Measurements from ENCODE around the gene UBE2F.
A peak's percentile ranks its signal among the peaks of the same experiment; 100 is the strongest.

The UBE2F gene

GRCh38 chr2:237966565-237967462, at the start of gene UBE2F:
Gene UBE2F (plus strand): TSS chr2:237967014. CDS start chr2:237973108, 6,094 bp downstream.
- H3K27me3 Mint-ChIP-seq = no peaks in the 10 kb centered on the region
- H3K4me1 Mint-ChIP-seq (ENCODE audit: low read depth) = peaks cover 54% of the 10 kb centered on the region
- H3K36me3 Mint-ChIP-seq (ENCODE audit: low read depth) = peaks cover 55% of the 10 kb centered on the region
- peak within 1 kb of the TSS; percentile 94 for H3K27ac Mint-ChIP-seq
- peaks cover 23% of the 10 kb centered on the region for H3K9me3 Mint-ChIP-seq
- intact Hi-C loops (cut with micrococcal nuclease) = loop anchor here (5.0 kb wide), 2 partner anchors 35 to 100 kb away; no protein-coding TSS in a partner anchor
- H3K4me3 Mint-ChIP-seq = peak within 1 kb of the TSS; percentile 90

DNA sequence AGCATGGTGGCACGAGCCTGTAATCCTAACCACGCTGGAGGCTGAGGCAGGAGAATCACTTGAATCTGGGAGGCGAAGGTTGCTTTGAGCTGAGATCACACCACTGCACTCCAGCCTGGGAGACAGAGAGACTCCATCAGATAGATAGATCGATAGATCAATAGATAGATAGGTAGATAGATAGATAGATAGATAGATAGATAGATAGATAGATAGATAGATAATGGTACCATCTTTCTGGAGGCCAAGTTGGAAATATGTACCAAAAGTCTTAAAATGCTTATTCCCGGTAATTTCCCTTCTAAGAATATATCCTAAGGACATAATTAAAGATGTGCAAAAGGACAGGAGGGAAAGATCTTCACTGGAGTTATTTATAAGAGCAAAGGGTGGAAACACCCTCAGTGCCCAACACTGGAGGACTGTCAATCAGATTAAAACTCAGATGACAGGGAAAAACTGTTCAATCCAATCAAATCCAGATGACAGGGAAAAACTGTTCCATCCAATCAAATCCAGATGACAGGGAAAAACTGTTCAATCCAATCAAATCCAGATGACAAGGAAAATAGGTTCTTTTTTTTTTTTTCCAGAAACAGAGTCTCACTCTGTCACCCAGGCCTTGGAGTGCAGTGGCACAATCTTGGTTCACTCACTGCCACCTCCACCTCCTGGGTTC, 49.0 kb upstream of the UBE2F start:
- H3K4me3 Mint-ChIP-seq = no peak overlapping the region
- peaks cover 38% of the 10 kb centered on the region for H3K27me3 Mint-ChIP-seq
- no peaks in the 10 kb centered on the region for H3K9me3 Mint-ChIP-seq
- intact Hi-C loops (cut with micrococcal nuclease) = no loop called here
- H3K27ac Mint-ChIP-seq = no peak overlapping the region
- peaks cover 27% of the 10 kb centered on the region for H3K36me3 Mint-ChIP-seq (ENCODE audit: low read depth)
- H3K4me1 Mint-ChIP-seq (ENCODE audit: low read depth) = peaks cover 51% of the 10 kb centered on the region

- Mint-ChIP-seq H3K4me1 (ENCODE audit: low read depth) (peaks cover 62% of the 10 kb centered on the region), H3K4me3 (peak overlapping the region; percentile 17), H3K27ac (peak overlapping the region; percentile 82), H3K36me3 (ENCODE audit: low read depth) (peaks cover 17% of the 10 kb centered on the region), H3K27me3 (peaks cover 41% of the 10 kb centered on the region), H3K9me3 (no peaks in the 10 kb centered on the region)
- intact Hi-C loops (cut with micrococcal nuclease) = no loop called here
Measured at GRCh38 chr2:237919593-237919992, 47.2 kb upstream of the UBE2F start.

DNA sequence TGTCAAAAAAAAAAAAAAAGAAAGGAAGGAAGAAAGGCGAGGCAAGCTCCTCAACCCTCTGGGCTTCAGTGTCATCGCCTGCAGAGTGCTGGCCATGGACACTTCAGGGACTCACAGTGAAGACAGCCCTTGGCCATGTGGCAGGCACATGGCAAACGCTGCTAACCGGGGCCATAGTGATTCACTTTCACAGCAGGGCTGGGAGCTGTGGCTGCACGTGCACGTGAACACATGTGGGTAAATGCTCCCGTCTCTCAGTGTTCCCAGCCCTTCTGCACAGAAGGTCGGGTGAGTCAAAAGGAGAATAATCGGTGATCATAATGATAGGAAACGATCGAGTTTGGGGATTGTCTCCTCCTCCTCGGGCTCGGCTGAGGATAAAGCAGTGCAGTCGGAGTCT, 46.1 kb upstream of the UBE2F start:
- H3K27me3 Mint-ChIP-seq = peaks cover 41% of the 10 kb centered on the region
- H3K4me1 Mint-ChIP-seq (ENCODE audit: low read depth) = peaks cover 66% of the 10 kb centered on the region
- no peak overlapping the region for H3K4me3 Mint-ChIP-seq
- H3K9me3 Mint-ChIP-seq = no peaks in the 10 kb centered on the region
- H3K36me3 Mint-ChIP-seq (ENCODE audit: low read depth) = peaks cover 17% of the 10 kb centered on the region
- intact Hi-C loops (cut with micrococcal nuclease) = loop anchor here (5.0 kb wide), 1 partner anchor 77 kb away; no protein-coding TSS in a partner anchor
- H3K27ac Mint-ChIP-seq = peak overlapping the region; percentile 1

DNA sequence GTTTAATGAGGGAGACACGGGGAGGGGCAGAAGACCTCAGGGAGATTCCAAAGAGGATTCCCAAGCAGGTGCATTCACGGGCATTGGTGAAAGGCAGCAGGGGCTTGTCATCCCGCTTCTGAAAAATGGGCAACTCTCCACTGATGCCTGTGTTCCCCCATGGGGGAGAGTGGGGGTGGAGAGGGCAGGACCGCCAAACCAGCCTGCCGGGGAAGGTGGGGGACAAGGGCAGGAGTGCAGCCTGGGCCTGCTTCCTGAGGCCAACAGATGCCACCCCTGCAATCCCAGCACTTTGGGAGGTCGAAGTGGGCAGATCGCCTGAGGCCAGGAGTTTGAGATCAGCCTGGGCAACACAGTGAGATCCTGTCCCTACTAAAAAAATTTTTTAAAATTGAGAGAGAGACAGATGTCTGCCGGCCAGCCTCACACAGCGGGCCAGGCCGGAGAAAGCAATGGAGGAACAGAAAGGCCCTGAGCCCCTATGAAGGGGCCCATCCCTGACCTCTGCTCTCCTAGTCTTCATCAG, 44.8 kb upstream of the UBE2F start:
- peaks cover 35% of the 10 kb centered on the region for H3K27me3 Mint-ChIP-seq

GRCh38 chr2:237922641-237923361, 44.0 kb upstream of the UBE2F start:
- intact Hi-C loops (cut with micrococcal nuclease) = loop anchor here (2.0 to 5.0 kb wide), 2 partner anchors 64 to 74 kb away; partner anchors contain the start of gene RAMP1
- peak overlapping the region; percentile 88 for H3K27ac Mint-ChIP-seq
- peaks cover 8% of the 10 kb centered on the region for H3K36me3 Mint-ChIP-seq (ENCODE audit: low read depth)
- H3K9me3 Mint-ChIP-seq = peaks cover 4% of the 10 kb centered on the region
- H3K4me3 Mint-ChIP-seq = peak overlapping the region; percentile 75
- peaks cover 36% of the 10 kb centered on the region for H3K27me3 Mint-ChIP-seq
- peaks cover 54% of the 10 kb centered on the region for H3K4me1 Mint-ChIP-seq (ENCODE audit: low read depth)

More for the DNA sequence above, 44.8 kb upstream of the UBE2F start:
- intact Hi-C loops (cut with micrococcal nuclease) = loop anchor here (2.0 to 5.0 kb wide), 2 partner anchors 63 to 75 kb away; partner anchors contain the start of gene RAMP1
- H3K4me3 Mint-ChIP-seq = peak overlapping the region; percentile 4
- H3K9me3 Mint-ChIP-seq = no peaks in the 10 kb centered on the region
- H3K4me1 Mint-ChIP-seq (ENCODE audit: low read depth) = peaks cover 60% of the 10 kb centered on the region
- peak overlapping the region; percentile 88 for H3K27ac Mint-ChIP-seq
- peaks cover 8% of the 10 kb centered on the region for H3K36me3 Mint-ChIP-seq (ENCODE audit: low read depth)

DNA sequence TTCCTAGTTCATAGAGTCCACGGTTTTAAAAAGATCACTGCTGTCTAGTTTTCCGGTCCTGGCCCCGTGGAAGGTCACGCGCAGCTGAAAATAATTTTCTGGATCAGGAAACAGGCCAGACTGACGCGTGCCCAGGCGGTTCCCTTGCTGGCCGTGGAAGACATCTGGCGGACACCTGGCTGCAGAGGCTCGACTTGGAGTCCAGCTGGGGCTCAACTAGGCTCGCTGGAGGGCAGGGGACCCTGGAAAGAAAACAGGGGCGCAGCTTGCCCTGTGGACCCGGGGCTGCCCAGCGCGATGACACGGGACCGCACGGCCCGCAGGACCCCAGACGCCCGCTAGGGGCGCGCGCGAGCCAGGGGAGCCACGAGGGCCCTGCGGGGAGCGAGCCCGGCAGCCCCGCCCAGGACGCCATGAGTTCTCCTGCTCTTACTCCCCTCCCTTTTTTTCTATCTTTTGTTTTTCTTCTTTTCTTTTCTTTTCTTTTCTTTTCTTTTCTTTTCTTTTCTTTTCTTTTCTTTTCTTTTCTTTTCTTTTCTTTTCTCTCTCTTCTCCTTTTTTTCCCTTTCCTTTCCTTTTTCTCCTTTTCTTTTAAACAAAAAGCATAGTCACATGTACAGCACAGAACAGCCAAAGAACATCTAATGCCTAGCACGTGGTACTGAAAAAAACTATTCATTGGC, 43.2 kb upstream of the UBE2F start:
- peaks cover 8% of the 10 kb centered on the region for H3K36me3 Mint-ChIP-seq (ENCODE audit: low read depth)
- intact Hi-C loops (cut with micrococcal nuclease) = loop anchor here (2.0 to 5.0 kb wide), 2 partner anchors 65 to 74 kb away; partner anchors contain the start of gene RAMP1
- peaks cover 8% of the 10 kb centered on the region for H3K9me3 Mint-ChIP-seq
- peak overlapping the region; percentile 88 for H3K27ac Mint-ChIP-seq
- H3K27me3 Mint-ChIP-seq = peaks cover 39% of the 10 kb centered on the region
- H3K4me3 Mint-ChIP-seq = peak overlapping the region; percentile 75
- H3K4me1 Mint-ChIP-seq (ENCODE audit: low read depth) = peaks cover 54% of the 10 kb centered on the region

DNA sequence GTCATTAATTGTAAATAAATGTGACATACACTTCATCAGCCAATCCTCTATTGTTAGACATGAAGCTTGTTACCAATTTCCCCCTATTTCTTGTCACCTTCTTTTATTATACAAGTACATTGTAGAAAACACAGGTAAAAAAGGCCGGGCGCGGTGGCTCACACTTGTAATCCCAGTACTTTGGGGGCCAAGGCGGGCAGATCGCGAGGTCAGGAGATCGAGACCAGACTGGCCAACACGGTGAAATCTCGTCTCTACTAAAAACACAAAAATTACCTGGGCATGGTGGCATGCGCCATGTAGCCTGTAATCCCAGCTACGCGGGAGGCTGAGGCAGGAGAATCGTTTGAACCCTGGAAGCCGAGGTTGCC, 42.7 kb upstream of the UBE2F start:
- intact Hi-C loops (cut with micrococcal nuclease) = loop anchor here (5.0 kb wide), 1 partner anchor 73 kb away; no protein-coding TSS in a partner anchor
- Mint-ChIP-seq H3K4me3 (no peak overlapping the region), H3K4me1 (ENCODE audit: low read depth) (peaks cover 49% of the 10 kb centered on the region), H3K36me3 (ENCODE audit: low read depth) (peaks cover 8% of the 10 kb centered on the region), H3K9me3 (peaks cover 8% of the 10 kb centered on the region), H3K27ac (peak overlapping the region; percentile 88), H3K27me3 (peaks cover 39% of the 10 kb centered on the region)

GRCh38 chr2:237927135-237927534, 39.7 kb upstream of the UBE2F start:
- peaks cover 4% of the 10 kb centered on the region for H3K36me3 Mint-ChIP-seq (ENCODE audit: low read depth)
- H3K4me3 Mint-ChIP-seq = no peak overlapping the region
- H3K27ac Mint-ChIP-seq = no peak overlapping the region
- peaks cover 15% of the 10 kb centered on the region for H3K9me3 Mint-ChIP-seq
- peaks cover 49% of the 10 kb centered on the region for H3K4me1 Mint-ChIP-seq (ENCODE audit: low read depth)
- peaks cover 27% of the 10 kb centered on the region for H3K27me3 Mint-ChIP-seq
- intact Hi-C loops (cut with micrococcal nuclease) = no loop called here

DNA sequence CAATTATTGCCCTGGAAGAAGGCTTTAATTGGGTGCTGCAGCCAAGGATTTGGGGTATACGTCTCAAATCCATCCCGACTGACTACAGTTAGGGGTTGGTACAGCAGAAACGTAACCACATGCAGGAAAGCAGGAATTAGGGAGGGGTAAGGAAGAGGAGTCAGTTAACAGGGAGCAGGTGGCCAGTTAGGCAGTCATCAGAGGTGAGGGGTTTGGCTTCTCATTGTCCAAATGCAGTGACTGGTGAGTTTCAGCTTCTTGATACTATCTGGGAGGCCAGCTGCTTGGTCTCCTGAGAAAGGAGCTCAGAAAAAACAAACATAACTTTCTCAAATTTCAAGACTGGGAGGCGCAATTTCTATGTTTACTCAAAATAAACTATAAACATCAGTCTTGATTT, 38.8 kb upstream of the UBE2F start:
- H3K9me3 Mint-ChIP-seq = peaks cover 15% of the 10 kb centered on the region
- intact Hi-C loops (cut with micrococcal nuclease) = no loop called here
- peaks cover 40% of the 10 kb centered on the region for H3K4me1 Mint-ChIP-seq (ENCODE audit: low read depth)
- no peak overlapping the region for H3K27ac Mint-ChIP-seq
- peaks cover 4% of the 10 kb centered on the region for H3K36me3 Mint-ChIP-seq (ENCODE audit: low read depth)
- no peak overlapping the region for H3K4me3 Mint-ChIP-seq
- peaks cover 19% of the 10 kb centered on the region for H3K27me3 Mint-ChIP-seq

GRCh38 chr2:237929979-237930378, 36.8 kb upstream of the UBE2F start:
- Mint-ChIP-seq H3K9me3 (peaks cover 15% of the 10 kb centered on the region), H3K27ac (peak overlapping the region; percentile 82), H3K4me1 (ENCODE audit: low read depth) (peaks cover 40% of the 10 kb centered on the region), H3K4me3 (no peak overlapping the region), H3K27me3 (peaks cover 27% of the 10 kb centered on the region), H3K36me3 (ENCODE audit: low read depth) (peaks cover 4% of the 10 kb centered on the region)
- intact Hi-C loops (cut with micrococcal nuclease) = loop anchor here (5.0 kb wide), 1 partner anchor 37 kb away; the partner anchor contains the start of gene UBE2F

DNA sequence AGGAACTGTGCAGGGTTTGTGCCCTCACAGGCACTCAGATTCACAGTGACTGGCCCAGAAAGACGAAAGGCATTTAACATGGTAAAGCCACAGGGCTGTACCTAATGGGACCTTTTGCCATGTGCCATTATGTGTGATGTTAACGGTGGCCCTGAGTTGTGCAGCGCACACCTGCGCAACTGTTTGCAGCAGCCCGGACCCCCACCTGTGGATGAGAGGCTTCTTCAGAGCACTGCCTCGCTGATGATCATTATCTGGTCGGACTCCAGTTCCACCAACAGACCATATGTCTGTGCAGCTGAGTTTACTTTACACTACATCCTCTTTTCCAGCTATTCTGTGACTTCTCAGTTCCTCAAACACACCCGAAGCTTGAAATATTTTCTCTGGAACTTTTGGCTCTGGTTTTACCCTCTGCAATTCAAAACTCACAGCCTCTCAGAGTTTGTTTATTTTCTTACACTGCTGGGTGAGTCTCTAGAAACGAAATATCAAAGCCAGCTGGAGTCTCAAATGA, 35.6 kb upstream of the UBE2F start:
- Mint-ChIP-seq H3K4me3 (peak overlapping the region; percentile 44), H3K27me3 (peaks cover 27% of the 10 kb centered on the region), H3K9me3 (peaks cover 15% of the 10 kb centered on the region), H3K27ac (peak overlapping the region; percentile 82), H3K4me1 (ENCODE audit: low read depth) (peaks cover 42% of the 10 kb centered on the region), H3K36me3 (ENCODE audit: low read depth) (peaks cover 4% of the 10 kb centered on the region)
- intact Hi-C loops (cut with micrococcal nuclease) = loop anchor here (5.0 kb wide), 1 partner anchor 36 kb away; the partner anchor contains the start of gene UBE2F
